DMS53 treated with DMSO at 0.1 percent for 48 hours (cell line): ENCODE results near the gene CBLN3.

Experiments
- DNase-seq: peaks from one replicate; lab custom pipeline; 2025; ENCODE audit not compliant: unreplicated experiment; lab: John Stamatoyannopoulos, UW

CBLN3 gene

GRCh38 chr14:24439830-24440605 is 10.6 kb upstream of the CBLN3 start:
- no peak for DNase-seq

- no peak for DNase-seq
Measured at GRCh38 chr14:24439257-24439656, 9.8 kb upstream of the CBLN3 start.

- DNase-seq: no peak
Measured at GRCh38 chr14:24438223-24439097, 9.0 kb upstream of the CBLN3 start.

- DNase-seq: no peak
Measured at GRCh38 chr14:24437736-24438067, 8.2 kb upstream of the CBLN3 start.

GRCh38 chr14:24437020-24437735 is 7.7 kb upstream of the CBLN3 start:
- no peak for DNase-seq

- DNase-seq: peak; percentile 56
Measured at GRCh38 chr14:24436355-24437019, 7.0 kb upstream of the CBLN3 start.

- DNase-seq: no peak
Measured at GRCh38 chr14:24435998-24436354, 6.5 kb upstream of the CBLN3 start.

GRCh38 chr14:24435192-24435810 is 5.8 kb upstream of the CBLN3 start:
- DNase-seq: no peak

- no peak for DNase-seq
Measured at GRCh38 chr14:24434676-24435075, 5.2 kb upstream of the CBLN3 start.

GRCh38 chr14:24434036-24434435 is 4.6 kb upstream of the CBLN3 start:
- no peak for DNase-seq

GRCh38 chr14:24432259-24433131 is 3.0 kb upstream of the CBLN3 start:
- DNase-seq: no peak

- peak; percentile 70 for DNase-seq
Measured at GRCh38 chr14:24431569-24432258, 2.2 kb upstream of the CBLN3 start.

- DNase-seq: no peak
Measured at GRCh38 chr14:24430682-24431568, 1.5 kb upstream of the CBLN3 start.

- peak; percentile 35 for DNase-seq
Measured at GRCh38 chr14:24430143-24430681, 744 bp upstream of the CBLN3 start.

GRCh38 chr14:24428628-24429394 is 657 bp downstream of the CBLN3 start:
- DNase-seq: no peak

GRCh38 chr14:24427537-24428508 is 1.6 kb downstream of the CBLN3 start:
- no peak for DNase-seq
